Ramos (cell line): ENCODE results near the gene FPGT.
"Not testable (repeated sequence)": the region's sequence is repeated elsewhere in the genome, so short reads cannot be mapped to it uniquely, and the experiment has no call there.

Experiments used
- in situ Hi-C: fragments of 300-500 bp; cut with MboI; formaldehyde crosslinking; loops from one replicate; pipeline ENCODE4 v1.14.3; 2022; ENCODE audit warnings: low sequenced_read_pairs; ENCODE audit not compliant: unreplicated experiment

The FPGT gene

DNA sequence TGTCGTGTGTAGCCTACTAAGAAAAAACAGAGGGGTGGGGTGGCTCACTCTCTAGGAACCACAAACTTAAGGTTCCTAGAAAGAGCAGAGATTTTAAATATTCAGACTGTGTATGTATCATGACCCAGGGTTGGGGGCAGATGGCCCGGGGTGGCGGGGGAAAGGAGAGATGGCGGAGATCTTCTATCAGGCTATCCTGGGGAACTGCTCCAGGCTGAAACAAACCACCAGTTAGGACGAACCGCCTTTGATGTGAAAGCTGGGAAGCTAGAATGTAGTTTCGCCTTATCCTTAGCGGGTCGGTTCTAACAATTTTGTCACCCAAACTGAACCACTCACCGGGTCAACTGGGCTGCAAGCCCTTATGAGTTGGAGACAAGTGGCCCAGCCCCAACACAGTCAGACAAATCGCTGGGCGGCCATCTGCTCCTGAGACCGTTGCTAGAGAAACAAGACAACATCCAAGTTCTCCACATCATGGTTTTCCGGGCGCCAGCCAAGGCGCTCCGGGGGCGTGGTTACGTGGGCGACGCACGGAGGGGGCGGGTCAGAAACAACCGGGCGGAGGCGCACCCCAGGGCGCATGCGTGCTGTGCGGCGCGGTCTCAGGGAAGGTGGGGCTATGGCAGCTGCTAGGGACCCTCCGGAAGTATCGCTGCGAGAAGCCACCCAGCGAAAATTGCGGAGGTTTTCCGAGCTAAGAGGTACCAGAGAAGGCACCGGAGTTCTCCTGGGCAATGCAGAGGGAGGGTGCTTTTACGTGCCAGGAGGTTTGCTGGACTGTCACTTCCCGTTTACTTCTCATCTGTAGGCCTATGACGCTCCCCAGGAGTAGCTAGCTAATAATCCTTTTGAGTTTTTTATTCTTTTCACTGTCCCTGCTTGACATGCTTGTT is at the start of gene FPGT, which contains the start of gene LRRIQ3:
TSS of gene FPGT (plus strand) at position 586 of the 896 bp plus-strand sequence. CDS start at position 623, 37 bp downstream.
TSS of gene LRRIQ3 (minus strand) at position 520 of the 896 bp plus-strand sequence. CDS start 14,492 bp downstream, outside the sequence.
- in situ Hi-C loops, result no loop called here

DNA sequence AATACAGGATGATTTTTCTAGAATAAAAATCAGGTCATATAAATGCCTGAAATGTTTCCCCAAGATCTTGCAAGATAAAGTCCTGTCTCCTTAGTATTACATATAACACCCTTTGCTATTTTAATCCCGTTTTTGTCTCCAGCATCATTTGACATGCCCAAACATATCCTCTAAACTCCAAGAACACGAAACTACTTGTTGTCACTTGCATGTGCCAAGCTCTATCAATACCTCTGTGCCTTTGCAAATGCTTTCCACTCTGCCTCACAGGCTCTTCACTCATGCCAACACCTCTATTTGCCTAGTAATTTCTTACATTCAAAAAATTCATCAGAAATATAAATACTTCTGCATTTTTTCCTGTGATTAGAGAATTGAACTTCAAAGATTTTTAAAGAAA is 38.0 kb upstream of the FPGT start:
- in situ Hi-C loops, result no loop called here

DNA sequence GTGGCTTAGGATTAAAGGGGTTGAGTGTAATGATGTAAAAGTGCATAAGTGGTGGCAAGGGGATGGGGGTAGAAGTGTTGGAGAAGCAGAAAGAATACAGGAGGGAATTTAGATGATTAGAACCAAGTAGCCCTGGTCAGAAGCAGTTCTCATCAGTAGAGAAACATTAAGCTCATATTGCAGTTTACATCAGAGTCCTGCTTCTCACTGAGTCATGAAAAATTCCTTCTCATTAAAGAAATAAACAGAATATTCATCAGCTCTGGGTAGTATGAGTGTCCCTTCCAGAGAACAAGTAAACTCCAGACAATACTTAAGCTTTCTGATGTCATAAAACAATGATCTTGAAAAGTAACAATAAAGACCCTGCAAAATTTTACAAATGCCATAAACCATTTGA is 36.5 kb upstream of the FPGT start:
- in situ Hi-C loops, result no loop called here

DNA sequence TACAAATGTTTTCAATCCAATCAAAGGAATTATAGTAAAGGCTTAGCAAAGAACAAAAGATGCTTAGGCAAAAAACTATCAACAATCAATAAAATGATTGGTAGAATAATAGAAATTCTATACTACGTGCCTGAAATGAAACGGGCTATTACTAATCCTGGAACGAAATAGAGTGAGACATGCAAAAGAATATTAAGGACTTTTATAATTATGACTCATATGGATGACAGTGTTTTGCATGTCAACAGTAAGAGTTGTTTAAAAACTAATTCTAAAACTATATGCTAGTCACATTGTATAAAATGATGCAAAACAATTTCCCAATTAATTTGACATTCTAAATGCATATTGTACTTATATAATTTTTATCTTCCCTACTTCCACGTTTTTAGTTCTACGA is 35.7 kb upstream of the FPGT start:
- in situ Hi-C loops, result no loop called here

DNA sequence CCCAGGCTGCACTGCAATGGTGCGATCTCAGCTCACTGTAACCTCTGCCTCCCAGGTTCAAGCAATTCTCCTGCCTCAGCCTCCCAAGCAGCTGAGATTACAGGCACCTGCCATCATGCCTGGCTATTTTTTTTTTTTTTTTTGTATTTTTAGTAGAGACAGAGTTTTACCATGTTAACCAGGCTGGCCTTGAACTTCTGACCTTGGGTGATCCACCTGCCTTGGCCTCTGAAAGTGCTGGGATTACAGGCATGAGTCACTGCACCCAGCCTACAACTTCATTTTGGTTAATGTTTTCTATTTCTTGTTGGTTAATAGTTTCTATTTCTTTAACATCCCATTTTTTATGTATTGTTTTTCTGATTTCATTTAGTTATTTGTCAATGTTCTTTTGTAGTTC is 23.6 kb upstream of the FPGT start:
- in situ Hi-C loops, result not testable (repeated sequence)

DNA sequence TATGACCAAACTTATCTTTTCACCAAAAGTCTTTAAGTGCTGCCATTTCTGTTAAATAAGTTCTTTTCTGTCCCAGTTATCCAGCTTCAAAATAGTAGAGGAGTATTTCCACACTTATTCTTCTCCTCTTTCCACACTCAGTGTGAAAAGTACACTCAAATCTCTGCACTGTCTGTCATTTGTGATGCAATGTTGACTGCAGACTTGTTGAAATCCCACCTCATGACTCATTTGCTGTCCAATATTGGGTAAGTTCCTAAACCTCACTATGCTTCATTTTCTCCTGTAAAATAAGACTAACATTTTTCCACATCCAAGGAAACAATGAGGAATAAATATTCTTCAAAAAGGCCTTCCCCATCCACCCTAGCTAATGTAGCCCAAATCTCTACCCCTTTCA is 17.6 kb upstream of the FPGT start:
- in situ Hi-C loops, result no loop called here

DNA sequence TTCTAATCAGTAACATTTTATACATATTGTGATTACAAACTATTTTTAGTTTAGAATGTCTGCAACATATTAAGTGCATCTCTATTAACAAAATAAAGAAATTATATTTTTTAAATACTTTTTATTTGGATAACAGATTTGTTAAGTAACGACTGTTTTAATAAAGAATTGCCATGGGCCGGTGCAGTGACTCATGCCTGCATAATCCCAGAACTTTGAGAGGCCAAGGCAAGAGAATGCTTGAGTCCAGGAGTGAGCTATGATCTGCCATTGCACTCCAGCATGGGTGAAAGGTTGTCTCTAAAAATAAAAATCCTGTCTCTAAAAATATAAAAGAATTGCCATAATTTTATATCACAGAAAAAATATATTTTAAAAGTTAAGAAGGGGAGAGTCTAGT is 4.1 kb upstream of the FPGT start:
- in situ Hi-C loops, result no loop called here

DNA sequence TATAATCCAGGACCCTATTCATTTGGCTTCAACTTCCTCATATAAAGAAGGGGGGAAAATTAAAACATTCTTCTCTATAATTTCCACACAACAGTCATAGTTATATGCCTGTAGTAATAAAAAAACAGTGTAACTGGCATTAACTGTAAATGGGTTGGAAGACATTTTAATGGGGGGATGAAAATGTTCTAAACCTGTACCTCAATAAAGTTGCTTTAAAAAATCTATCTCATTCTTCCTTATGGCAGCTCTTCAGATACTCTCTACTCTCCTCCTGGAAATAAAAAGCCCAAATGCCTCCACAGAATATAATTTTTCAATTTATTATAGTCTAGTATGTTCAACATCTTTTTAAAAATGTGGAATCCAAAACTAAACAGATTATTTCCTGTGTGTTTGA is 2.7 kb upstream of the FPGT start:
- in situ Hi-C loops, result no loop called here

DNA sequence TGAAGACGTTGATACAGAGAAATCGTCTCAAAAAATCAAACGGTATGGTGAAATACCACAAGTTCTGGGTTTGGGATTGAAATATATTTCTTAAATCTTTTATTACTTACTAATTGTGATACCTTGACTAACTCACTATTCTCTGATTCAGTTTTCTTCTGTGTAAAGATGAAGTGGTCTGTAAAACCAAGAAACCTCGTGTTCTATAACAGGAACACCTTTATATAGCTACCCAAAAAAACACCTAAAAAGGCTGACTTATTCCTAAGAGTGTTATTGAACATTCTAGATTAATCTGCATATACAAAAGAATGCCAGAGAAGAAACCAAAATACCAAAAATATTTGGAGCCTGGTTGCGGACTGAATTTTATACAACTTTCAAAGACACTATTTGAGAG is 787 bp upstream of the FPGT start:
- in situ Hi-C loops, result no loop called here

DNA sequence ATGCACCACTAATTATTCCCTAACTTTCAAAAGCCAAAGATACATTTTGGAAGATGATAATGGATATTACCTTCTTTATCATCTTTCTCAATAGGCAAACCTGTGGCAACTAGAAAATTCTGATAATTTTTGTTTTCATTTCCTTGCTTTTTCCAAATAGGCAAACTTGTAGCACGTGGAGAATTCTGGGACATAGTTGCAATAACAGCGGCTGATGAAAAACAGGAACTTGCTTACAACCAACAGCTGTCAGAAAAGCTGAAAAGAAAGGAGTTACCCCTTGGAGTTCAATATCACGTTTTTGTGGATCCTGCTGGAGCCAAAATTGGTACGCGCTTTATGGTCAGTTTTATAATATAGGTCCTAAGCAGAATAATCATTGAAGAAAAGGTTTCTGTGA is 1.5 kb downstream of the FPGT start:
- in situ Hi-C loops, result no loop called here

DNA sequence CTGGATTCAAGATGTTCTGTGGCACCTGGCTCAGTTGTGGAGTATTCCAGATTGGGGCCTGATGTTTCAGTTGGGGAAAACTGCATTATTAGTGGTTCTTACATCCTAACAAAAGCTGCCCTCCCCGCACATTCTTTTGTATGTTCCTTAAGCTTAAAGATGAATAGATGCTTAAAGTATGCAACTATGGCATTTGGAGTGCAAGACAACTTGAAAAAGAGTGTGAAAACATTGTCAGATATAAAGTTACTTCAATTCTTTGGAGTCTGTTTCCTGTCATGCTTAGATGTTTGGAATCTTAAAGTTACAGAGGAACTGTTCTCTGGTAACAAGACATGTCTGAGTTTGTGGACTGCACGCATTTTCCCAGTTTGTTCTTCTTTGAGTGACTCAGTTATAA is 7.2 kb downstream of the FPGT start:
- in situ Hi-C loops, result no loop called here

DNA sequence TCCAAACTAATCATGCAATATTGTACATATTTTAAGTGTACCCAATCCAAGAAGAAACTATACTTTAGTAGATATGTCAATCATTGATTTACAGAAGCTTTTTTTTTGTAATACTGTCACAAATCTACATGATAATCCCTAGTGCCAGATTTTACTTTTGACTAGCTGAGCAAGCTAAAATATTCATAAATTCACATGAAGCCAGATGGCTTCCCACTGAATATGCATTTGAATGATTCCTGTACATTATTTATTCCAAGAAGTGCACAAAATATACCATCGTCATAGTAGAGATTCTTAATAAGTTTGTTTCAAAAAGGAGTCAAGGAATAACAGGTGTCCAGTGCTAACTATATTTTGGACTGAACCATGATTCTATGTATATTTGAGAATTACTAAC is 17.2 kb downstream of the FPGT start:
- in situ Hi-C loops, result no loop called here

DNA sequence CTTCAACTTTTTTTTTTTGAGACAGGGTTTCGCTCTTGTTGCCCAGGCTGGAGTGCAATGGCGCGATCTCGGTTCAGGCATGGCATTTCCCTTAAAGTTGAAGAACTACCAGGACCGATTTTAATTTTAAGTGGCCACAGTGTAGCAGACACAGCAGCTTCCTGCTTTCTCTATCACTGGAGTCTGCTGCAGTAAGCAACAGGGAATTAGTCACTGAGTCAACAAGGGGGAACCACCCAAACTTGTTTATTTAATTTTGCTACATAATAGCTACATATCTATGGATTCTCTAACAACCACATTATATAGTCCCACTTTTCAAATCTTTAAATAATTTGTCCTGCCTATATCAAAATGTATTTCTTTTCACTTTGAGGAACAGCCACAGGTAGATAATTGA is 24.7 kb downstream of the FPGT start:
- in situ Hi-C loops, result no loop called here

DNA sequence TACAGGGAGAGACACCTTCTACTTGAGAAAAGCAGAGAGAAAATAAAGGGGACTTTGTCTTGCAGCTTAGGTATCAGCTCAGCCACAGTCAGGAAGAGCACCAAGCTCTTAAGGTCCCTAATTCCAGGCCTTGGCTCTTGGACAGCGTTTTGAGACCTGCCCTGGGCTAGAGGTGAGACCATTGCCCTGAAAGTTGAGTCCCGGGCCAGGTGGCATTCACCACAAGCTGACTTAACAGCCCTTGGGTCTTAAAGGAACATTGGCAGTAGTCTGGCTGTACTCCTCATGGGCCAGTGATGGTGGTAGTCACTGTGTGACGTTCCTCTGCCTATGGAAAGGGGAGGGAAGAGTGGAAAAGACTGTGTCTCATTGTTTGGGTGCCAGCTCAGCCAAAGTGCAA is 25.4 kb downstream of the FPGT start:
- in situ Hi-C loops, result no loop called here

DNA sequence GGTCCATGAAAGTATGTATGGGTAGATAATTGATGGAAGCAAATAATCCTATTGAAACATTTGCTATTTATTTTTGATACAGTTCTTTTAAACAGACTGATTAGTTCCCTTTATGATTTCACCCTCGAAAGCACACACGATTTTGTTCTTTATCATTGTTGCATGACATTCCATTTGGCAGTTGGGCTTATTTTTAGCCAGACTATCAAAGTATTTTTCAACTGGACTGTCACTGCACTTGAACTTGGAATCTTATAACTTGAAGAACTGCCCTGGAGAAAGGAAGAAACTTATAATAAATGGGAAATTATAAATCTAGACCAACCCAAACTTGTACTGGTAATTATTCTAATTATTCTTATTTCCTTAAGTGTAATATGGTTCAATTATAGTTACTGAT is 37.1 kb downstream of the FPGT start, which contains the start of gene TNNI3K:
TSS of gene TNNI3K (plus strand) at position 235 of the 400 bp plus-strand sequence. CDS start at position 300, 65 bp downstream.
- in situ Hi-C loops, result no loop called here

DNA sequence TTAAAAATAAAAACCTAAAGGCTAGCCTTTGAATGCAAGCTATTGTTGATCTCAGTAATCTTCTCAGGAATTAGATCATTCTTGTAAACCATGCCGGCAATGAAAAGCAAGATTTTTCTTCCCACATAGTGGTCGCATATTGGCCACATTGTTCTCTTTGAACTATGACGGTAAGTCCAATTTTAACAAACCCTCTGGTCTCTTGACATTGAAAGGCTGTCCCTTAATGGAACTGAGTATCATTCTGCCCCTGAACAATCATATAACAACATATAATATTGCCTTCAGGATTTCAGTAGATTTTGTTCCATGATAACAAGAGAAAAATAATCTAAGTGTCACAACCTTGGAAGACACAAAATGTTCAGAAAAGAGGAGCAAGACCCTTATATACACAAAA is 38.4 kb downstream of the FPGT start:
- in situ Hi-C loops, result no loop called here

DNA sequence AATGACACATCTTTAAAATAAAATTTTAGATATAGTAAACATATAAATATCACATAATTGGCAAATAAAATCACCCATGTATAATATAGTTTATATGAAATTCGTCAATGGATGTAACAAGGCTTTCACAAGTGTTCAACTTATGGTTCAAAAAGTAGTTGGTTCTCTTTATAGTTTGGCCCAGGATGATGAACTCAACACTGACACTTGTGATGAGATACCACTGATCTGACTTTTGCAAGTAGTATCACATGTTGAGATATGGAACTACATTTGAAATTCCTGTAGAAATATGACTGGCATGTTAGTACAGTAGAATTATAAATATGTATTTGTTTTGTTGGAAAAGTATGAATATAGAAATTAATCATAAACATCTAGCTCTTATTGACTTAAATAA is 39.0 kb downstream of the FPGT start:
- in situ Hi-C loops, result no loop called here

DNA sequence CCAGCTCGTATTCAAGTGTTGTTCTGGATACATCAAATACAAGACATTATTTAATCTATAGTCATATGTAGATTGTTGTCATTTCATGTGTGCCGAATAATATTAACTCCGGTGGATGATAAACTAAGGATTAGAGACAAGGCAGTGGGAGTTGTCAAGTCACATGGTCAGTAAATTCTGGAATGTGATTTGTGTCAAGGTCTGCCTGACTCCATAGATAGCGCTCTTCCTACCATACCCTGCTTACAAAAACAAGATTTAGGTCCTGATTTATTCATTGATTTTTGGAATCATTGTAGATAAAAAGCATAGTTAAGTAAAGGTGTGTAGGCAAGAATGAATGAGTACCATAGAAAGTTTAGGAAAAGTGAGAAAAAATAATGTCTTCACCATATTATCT is 39.7 kb downstream of the FPGT start:
- in situ Hi-C loops, result no loop called here

DNA sequence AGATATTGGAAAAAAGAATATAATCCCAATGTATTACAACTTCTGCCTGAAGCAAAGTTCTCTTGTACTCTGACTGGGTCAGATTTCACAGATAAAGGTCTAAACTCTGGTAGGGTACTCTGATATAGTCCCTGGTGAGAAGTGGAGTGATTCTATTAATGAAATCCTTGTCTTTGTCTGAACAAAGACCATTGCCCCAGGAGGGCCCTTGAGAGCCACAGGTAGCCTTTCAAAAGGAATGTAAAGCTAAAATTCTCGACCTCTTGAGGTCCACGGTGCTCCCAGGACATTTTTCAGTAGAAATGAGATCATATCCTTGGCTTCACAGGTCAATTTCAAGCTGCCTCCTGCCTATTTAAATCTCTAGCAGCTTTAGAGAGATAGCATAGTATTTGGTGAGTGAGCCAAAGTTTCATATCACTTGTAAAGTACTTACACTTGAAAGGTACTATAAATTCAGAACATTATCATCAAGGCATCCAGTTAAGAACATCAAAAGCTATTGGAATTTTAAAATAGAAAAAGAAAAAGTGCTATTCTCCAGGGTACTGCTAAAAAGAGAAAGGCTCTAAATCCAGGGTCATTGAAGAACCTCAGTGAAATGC is 47.2 kb downstream of the FPGT start:
- in situ Hi-C loops, result no loop called here

DNA sequence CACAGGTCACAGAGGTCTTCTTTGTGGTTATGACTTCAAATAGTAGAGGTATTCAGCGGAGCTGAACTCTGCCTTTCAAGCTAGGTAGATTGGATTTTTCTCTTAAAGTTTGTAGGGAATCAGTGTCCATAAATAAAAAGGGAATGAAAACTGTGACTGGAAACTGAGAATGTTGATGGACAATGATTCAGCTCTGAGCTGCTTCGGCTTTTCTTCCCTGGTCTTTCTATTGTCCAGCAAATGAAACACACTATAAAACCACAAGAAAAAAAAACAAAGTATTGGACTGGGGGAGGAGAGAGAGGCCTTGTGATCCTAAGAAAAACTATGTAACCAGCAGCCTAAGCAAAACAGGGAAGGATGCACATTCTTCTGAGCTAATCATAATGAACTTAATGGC is 48.3 kb downstream of the FPGT start:
- in situ Hi-C loops, result no loop called here

DNA sequence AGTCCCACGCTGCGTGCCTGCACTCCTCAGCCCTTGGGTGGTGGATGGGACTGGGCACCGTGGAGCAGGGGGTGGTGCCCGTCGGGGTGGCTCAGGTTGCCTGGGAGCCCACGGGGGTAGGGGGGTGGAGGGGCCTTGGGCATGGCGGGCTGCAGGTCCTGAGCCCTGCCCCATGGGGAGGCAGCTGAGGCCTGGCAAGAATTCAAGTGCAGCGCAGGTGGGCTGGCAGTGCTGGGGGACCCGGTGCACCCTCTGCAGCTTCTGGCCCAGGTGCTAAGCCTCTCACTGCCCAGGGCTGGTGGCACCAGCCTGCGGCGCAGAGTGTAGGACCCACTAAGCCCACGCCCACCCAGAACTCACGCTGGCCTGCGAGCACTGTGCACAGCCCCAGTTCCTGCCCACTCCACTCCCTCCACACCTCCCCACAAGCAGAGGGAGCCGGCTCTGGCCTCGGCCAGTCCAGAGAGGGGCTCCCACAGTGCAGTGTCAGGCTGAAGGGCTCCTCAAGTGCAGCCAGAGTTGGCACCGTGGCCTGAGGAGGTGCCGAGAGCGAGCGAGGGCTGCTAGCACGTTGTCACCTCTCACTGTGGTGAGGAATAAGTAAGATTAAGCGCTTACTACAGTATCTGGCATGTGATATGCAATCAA is 50.0 kb downstream of the FPGT start:
- in situ Hi-C loops, result no loop called here
